ENCODE results near the gene MTCL1.

The MTCL1 gene

DNA sequence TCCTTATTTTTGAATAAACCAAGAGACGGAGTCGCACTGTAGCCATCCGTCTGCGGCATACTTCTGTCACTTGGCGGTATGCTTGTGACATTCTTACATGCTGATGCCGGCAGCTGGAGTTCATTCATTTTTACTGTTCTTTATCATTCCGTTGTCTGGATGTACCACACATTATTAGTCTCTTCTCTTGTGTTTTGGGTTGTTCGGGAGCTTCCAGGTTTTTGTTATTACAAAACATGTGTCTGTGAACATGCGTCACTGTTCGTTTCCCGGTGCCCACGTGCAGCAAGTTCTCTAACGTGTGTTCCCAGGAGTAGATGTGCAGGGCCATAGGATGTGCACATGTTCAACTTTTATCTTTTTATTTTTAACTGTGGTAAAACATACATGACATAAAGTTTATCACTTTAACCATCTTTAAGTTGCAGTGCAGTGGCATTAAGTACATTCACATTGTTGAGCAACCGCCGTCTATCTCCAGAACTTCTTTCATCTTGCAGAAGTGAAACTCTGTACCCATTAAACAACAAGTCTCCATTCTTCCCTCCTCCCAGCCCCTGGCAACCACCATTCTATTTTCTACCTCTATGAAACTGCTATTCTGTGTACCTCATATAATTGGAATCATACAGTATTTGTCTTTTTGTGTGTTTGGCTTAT is 40.1 kb downstream of the MTCL1 start:
- in situ Hi-C loops (cut with MboI; ENCODE audit: low sequenced_read_pairs, unreplicated experiment), result no loop called here
- TF ChIP-seq, protein P1, sequence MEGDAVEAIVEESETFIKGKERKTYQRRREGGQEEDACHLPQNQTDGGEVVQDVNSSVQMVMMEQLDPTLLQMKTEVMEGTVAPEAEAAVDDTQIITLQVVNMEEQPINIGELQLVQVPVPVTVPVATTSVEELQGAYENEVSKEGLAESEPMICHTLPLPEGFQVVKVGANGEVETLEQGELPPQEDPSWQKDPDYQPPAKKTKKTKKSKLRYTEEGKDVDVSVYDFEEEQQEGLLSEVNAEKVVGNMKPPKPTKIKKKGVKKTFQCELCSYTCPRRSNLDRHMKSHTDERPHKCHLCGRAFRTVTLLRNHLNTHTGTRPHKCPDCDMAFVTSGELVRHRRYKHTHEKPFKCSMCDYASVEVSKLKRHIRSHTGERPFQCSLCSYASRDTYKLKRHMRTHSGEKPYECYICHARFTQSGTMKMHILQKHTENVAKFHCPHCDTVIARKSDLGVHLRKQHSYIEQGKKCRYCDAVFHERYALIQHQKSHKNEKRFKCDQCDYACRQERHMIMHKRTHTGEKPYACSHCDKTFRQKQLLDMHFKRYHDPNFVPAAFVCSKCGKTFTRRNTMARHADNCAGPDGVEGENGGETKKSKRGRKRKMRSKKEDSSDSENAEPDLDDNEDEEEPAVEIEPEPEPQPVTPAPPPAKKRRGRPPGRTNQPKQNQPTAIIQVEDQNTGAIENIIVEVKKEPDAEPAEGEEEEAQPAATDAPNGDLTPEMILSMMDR (IDR thresholded peaks at IDR 0.05; ENCODE audit: borderline replicate concordance, control extremely low read depth, extremely low read depth, insufficient read depth, missing control alignments), result no peak
- DNase-seq (ENCODE audit: low spot score), result no peak

DNA sequence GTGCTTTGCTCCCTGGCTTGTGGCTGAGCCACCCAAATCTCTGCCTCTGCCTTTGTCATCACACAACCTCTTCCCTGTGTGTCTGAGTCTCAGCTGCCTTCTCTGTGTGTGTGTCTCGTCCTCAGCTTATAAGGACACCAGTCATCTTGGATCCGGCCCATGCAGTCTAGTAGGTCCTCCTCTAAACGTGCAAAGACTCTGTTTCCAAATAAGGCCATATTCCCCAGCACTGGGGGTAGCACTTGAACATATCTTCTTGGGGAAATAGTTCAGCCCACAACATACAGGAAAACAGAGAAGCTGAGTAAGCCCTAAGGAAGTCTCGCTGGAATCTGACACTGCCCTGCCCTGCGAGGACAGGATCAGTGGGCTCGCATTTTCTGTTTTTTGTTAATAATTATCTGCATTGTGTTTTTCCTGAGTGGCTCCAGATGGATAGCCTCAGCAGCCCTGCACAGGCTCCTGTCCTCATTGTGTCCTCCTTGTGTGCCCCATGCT is 42.1 kb downstream of the MTCL1 start:
- TF ChIP-seq, protein P1 (IDR thresholded peaks at IDR 0.05; ENCODE audit: borderline replicate concordance, control extremely low read depth, extremely low read depth, insufficient read depth, missing control alignments), result no peak
- in situ Hi-C loops (cut with MboI; ENCODE audit: low sequenced_read_pairs, unreplicated experiment), result no loop called here
- DNase-seq (ENCODE audit: low spot score), result no peak

DNA sequence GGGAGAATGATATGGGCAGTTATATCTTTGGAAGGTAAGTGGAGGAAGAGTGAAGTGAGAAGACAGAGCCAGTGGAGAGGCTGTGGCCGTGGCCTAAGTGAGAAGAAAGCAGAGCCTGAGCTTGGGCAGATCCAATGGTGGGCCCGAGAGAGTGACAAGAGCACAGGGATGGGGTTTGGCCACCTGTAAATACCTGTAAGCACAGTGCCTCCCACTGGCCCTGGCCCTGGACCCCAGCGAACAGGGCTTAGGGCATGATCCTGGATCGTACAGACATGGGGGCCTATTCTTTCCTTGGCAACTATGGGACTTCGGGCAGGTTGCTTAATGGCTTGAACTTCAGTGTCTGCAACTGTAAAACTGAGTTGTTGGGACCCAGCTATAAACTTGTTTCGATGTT is 44.1 kb downstream of the MTCL1 start:
- no peak for DNase-seq (ENCODE audit: low spot score)
- in situ Hi-C loops (cut with MboI; ENCODE audit: low sequenced_read_pairs, unreplicated experiment), result no loop called here
- TF ChIP-seq, protein P1 (IDR thresholded peaks at IDR 0.05; ENCODE audit: borderline replicate concordance, control extremely low read depth, extremely low read depth, insufficient read depth, missing control alignments), result no peak

GRCh38 chr18:8750954-8751415 is 45.6 kb downstream of the MTCL1 start:
- no peak for DNase-seq (ENCODE audit: low spot score)
- TF ChIP-seq, protein P1 (IDR thresholded peaks at IDR 0.05; ENCODE audit: borderline replicate concordance, control extremely low read depth, extremely low read depth, insufficient read depth, missing control alignments), result no peak
- in situ Hi-C loops (cut with MboI; ENCODE audit: low sequenced_read_pairs, unreplicated experiment), result no loop called here

- DNase-seq (ENCODE audit: low spot score), result no peak
- TF ChIP-seq, protein P1 (IDR thresholded peaks at IDR 0.05; ENCODE audit: borderline replicate concordance, control extremely low read depth, extremely low read depth, insufficient read depth, missing control alignments), result no peak
- in situ Hi-C loops (cut with MboI; ENCODE audit: low sequenced_read_pairs, unreplicated experiment), result no loop called here
Measured at GRCh38 chr18:8751692-8752091, 46.3 kb downstream of the MTCL1 start.

GRCh38 chr18:8752329-8752728 is 47.0 kb downstream of the MTCL1 start:
- no peak for DNase-seq (ENCODE audit: low spot score)
- in situ Hi-C loops (cut with MboI; ENCODE audit: low sequenced_read_pairs, unreplicated experiment), result no loop called here
- TF ChIP-seq, protein P1 (IDR thresholded peaks at IDR 0.05; ENCODE audit: borderline replicate concordance, control extremely low read depth, extremely low read depth, insufficient read depth, missing control alignments), result no peak

All from GM13976 (cell line).